Astrocyte of the spinal cord (primary cell): ENCODE results near the gene TMEM42.

Experiments
- DNase-seq: peaks from one replicate; pipeline ENCODE4 v3.0.0; 2011; ENCODE audit warnings: low read depth, low spot score
- H3K4me3 ChIP-seq: 2 replicates; pipeline ENCODE4 v1.5.1; 2011; ENCODE audit warnings: low read depth, mild to moderate bottlenecking, low read length, moderate library complexity
- in situ Hi-C: cut with HindIII; loops from 2 replicates; pipeline ENCODE4 v1.10.0; 2017; ENCODE audit warnings: low sequenced_read_pairs
- TF ChIP-seq, protein P1 (sequence below): IDR thresholded peaks from 2 replicates; pipeline ENCODE4 v1.5.1; 2012; ENCODE audit warnings: low read depth, mild to moderate bottlenecking, low read length, inconsistent platforms

The TMEM42 gene

DNA sequence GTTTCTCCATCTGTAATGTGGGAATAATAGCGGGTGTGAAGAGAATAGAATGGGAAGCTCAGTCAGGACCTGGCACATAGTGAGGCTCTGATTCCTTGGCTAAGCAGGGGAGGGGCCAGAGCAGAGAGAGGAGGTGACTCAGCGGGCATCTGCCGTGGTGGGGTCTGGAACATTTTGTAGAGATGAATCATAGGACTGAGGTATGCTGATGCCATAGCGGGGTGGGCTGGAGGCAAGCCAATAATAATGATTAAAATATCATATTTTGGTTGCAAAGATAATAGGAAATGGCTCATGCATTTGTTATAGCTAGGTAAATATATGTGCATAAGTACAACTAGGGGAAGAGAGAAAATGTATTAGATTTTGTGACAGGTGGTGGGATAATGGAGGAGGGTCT is 23.9 kb downstream of the TMEM42 start:
- in situ Hi-C loops = no loop called here
- H3K4me3 ChIP-seq = no peak overlapping the region
- TF ChIP-seq, protein P1, sequence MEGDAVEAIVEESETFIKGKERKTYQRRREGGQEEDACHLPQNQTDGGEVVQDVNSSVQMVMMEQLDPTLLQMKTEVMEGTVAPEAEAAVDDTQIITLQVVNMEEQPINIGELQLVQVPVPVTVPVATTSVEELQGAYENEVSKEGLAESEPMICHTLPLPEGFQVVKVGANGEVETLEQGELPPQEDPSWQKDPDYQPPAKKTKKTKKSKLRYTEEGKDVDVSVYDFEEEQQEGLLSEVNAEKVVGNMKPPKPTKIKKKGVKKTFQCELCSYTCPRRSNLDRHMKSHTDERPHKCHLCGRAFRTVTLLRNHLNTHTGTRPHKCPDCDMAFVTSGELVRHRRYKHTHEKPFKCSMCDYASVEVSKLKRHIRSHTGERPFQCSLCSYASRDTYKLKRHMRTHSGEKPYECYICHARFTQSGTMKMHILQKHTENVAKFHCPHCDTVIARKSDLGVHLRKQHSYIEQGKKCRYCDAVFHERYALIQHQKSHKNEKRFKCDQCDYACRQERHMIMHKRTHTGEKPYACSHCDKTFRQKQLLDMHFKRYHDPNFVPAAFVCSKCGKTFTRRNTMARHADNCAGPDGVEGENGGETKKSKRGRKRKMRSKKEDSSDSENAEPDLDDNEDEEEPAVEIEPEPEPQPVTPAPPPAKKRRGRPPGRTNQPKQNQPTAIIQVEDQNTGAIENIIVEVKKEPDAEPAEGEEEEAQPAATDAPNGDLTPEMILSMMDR = no peak
- DNase-seq = peak; percentile 97

- TF ChIP-seq, protein P1 = no peak
- H3K4me3 ChIP-seq = no peak overlapping the region
- in situ Hi-C loops = no loop called here
- DNase-seq = peak; percentile 12
These were observed 24.8 kb downstream of the TMEM42 start for GRCh38 chr3:44886561-44886960.

DNA sequence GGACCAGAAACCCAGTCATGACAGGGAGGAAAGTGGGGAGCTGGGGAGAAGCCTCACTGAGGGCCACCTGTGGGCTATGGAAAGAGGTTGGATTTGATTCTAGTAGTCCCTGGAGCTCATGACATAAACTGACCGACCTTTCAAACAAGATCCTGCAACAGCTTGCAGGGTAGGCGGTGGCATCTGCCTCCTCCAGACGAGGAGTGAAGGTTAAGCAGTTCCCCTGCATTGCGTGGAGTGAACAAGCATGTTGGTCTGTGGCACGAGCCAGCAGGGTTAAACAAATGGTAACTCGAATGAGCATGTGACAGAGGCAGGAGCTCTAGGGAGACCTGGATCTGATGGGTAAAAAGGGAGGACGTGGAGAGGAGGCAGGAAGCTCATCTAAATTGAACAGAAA is 25.4 kb downstream of the TMEM42 start:
- in situ Hi-C loops = no loop called here
- TF ChIP-seq, protein P1 = no peak
- no peak overlapping the region for H3K4me3 ChIP-seq
- no peak for DNase-seq

GRCh38 chr3:44890258-44890657 is 28.5 kb downstream of the TMEM42 start:
- TF ChIP-seq, protein P1 = no peak
- DNase-seq = no peak
- in situ Hi-C loops = no loop called here
- no peak overlapping the region for H3K4me3 ChIP-seq

GRCh38 chr3:44890852-44891251 is 29.1 kb downstream of the TMEM42 start:
- TF ChIP-seq, protein P1 = no peak
- in situ Hi-C loops = no loop called here
- no peak overlapping the region for H3K4me3 ChIP-seq
- no peak for DNase-seq

- in situ Hi-C loops = no loop called here
- DNase-seq = peak; percentile 29
- H3K4me3 ChIP-seq = no peak overlapping the region
- TF ChIP-seq, protein P1 = no peak
These were observed 31.0 kb downstream of the TMEM42 start for GRCh38 chr3:44892689-44893088.

DNA sequence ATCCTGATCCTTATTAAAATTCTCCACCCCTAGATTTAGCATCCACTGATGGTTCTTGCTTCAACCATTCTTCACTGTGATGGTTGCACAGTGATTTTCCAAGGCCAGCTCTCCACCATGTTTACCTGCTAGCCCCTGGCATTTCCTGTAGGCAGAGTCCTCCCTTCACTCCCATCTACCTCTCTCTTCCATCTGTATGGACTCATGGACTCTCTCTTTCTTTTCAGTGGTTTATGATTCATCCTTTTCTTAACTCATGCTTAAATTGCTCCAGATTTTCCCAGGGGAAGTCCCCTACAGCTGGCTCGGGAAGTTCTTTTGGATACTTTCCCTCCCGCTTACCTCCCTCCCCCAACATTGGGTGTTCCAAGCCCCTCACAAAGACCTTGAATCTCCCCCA is 31.4 kb downstream of the TMEM42 start:
- TF ChIP-seq, protein P1 = no peak
- H3K4me3 ChIP-seq = no peak overlapping the region
- peak; percentile 77 for DNase-seq
- in situ Hi-C loops = no loop called here
